OCI-LY3 (cell line): Measurements from ENCODE around the gene TMEM19.
A peak's percentile ranks its signal among the peaks of the same experiment; 100 is the strongest.

ENCODE experiments used
- H2AFZ ChIP-seq: fragments of 200-600, 300-600 bp; shearing (Covaris generic); 2 replicates; pipeline ENCODE4 v1.6.0; 2014; ENCODE audit warnings: antibody characterized with exemption, low read depth, low read length
- H3K27ac ChIP-seq: fragments of 200-600, 300-600 bp; sonication (generic); 2 replicates; pipeline ENCODE4 v1.5.1; 2014; ENCODE audit warnings: mild to moderate bottlenecking, low read length, moderate library complexity, mixed read lengths
- H3K27me3 ChIP-seq: fragments of 200-600, 300-600 bp; sonication (generic); 2 replicates; pipeline ENCODE4 v1.6.1; 2014; ENCODE audit warnings: low read depth, low read length, mixed read lengths
- H3K36me3 ChIP-seq: fragments of 200-600, 300-600 bp; sonication (generic); replicated peaks from 2 replicates; pipeline ENCODE3; 2014; ENCODE audit warnings: low read depth, low read length, mixed read lengths
- H3K4me1 ChIP-seq: fragments of 300-600, 200-600 bp; sonication (generic); 2 replicates; pipeline ENCODE4 v1.6.1; 2014; ENCODE audit warnings: low read length, mixed read lengths
- H3K4me2 ChIP-seq: fragments of 200-600, 300-600 bp; sonication (generic); 2 replicates; pipeline ENCODE4 v1.6.1; 2014; ENCODE audit warnings: low read length, mixed read lengths
- H3K4me3 ChIP-seq: fragments of 300-600, 200-600 bp; sonication (generic); 2 replicates; pipeline ENCODE4 v1.5.1; 2014; ENCODE audit warnings: antibody characterized with exemption, mild to moderate bottlenecking, low read length, moderate library complexity
- H3K79me2 ChIP-seq: fragments of 300-600, 200-600 bp; shearing (Covaris generic); 2 replicates; pipeline ENCODE4 v1.6.1; 2014; ENCODE audit warnings: mild to moderate bottlenecking, low read length, mixed read lengths
- H3K9ac ChIP-seq: fragments of 300-600, 200-600 bp; shearing (Covaris generic); 2 replicates; pipeline ENCODE4 v1.6.0; 2014; ENCODE audit warnings: mild to moderate bottlenecking, low read length, moderate library complexity
- H3K9me3 ChIP-seq: fragments of 200-600, 300-600 bp; shearing (Covaris generic); 2 replicates; pipeline ENCODE4 v1.6.1; 2014; ENCODE audit warnings: low read length, mixed read lengths; ENCODE audit not compliant: insufficient read depth
- H4K20me1 ChIP-seq: fragments of 200-600, 300-600 bp; sonication (generic); 2 replicates; pipeline ENCODE4 v1.6.1; 2016; ENCODE audit warnings: low read length, mixed read lengths; ENCODE audit not compliant: insufficient read depth
- CTCF ChIP-seq: fragments of 200-600, 300-600 bp; sonication (generic); IDR thresholded peaks from 2 replicates; pipeline ENCODE4 v1.5.1; 2014; ENCODE audit warnings: antibody characterized with exemption, low read length, low read depth
- EZH2phosphoT487 ChIP-seq: fragments of 200-600 bp; shearing (Covaris generic); IDR thresholded peaks from 2 replicates; pipeline ENCODE4 v1.6.1; 2018; ENCODE audit warnings: antibody characterized with exemption, mixed run types, low read depth

The TMEM19 gene

GRCh38 chr12:71656740-71657139 is 29.1 kb upstream of the TMEM19 start:
- Histone ChIP-seq H2AFZ (no peak overlapping the region), H3K4me2 (no peak overlapping the region), H3K27me3 (no peaks in the 10 kb centered on the region), H3K27ac (no peak overlapping the region), H3K9me3 (peaks cover 9% of the 10 kb centered on the region; the same call in 1 of the 2 replicates), H3K4me1 (peaks cover 4% of the 10 kb centered on the region), H3K79me2 (peaks cover 90% of the 10 kb centered on the region), H3K36me3 (peaks cover 75% of the 10 kb centered on the region), H3K4me3 (no peak overlapping the region), H4K20me1 (peaks cover 5% of the 10 kb centered on the region), H3K9ac (no peak overlapping the region)
- TF ChIP-seq CTCF, result no peak
- no peak for TF ChIP-seq EZH2phosphoT487

GRCh38 chr12:71661977-71662530 is 23.8 kb upstream of the TMEM19 start:
- TF ChIP-seq EZH2phosphoT487 (no peak), CTCF (no peak)
- H3K4me2 ChIP-seq, result peak overlapping the region; percentile 91
- H3K79me2 ChIP-seq, result peaks cover 80% of the 10 kb centered on the region
- H3K9me3 ChIP-seq, result no peaks in the 10 kb centered on the region
- no peak overlapping the region for H2AFZ ChIP-seq
- no peaks in the 10 kb centered on the region for H3K27me3 ChIP-seq
- peak overlapping the region; percentile 88 for H3K9ac ChIP-seq
- H4K20me1 ChIP-seq, result peaks cover 14% of the 10 kb centered on the region
- H3K4me1 ChIP-seq, result peaks cover 17% of the 10 kb centered on the region
- H3K27ac ChIP-seq, result no peak overlapping the region
- H3K4me3 ChIP-seq, result peak overlapping the region; percentile 92
- H3K36me3 ChIP-seq, result peaks cover 32% of the 10 kb centered on the region

- Histone ChIP-seq H3K4me3 (peak overlapping the region; percentile 92), H3K36me3 (peaks cover 27% of the 10 kb centered on the region), H3K27me3 (no peaks in the 10 kb centered on the region), H3K4me2 (peak overlapping the region; percentile 91), H3K4me1 (peaks cover 17% of the 10 kb centered on the region), H3K9ac (peak overlapping the region; percentile 88), H3K9me3 (no peaks in the 10 kb centered on the region), H3K27ac (peak overlapping the region; percentile 91), H3K79me2 (peaks cover 75% of the 10 kb centered on the region), H2AFZ (peak overlapping the region; percentile 69), H4K20me1 (peaks cover 14% of the 10 kb centered on the region)
- TF ChIP-seq CTCF, result no peak
- no peak for TF ChIP-seq EZH2phosphoT487
These were observed 22.9 kb upstream of the TMEM19 start for GRCh38 chr12:71662849-71663560.

GRCh38 chr12:71663561-71664410 is 22.1 kb upstream of the TMEM19 start, which contains the start of the genes THAP2 and ZFC3H1:
Gene THAP2 (plus strand): TSS chr12:71664301. CDS start chr12:71664510, 209 bp downstream.
Gene ZFC3H1 (minus strand): TSS chr12:71663848. CDS start chr12:71663610, 238 bp downstream.
- H3K4me1 ChIP-seq, result peaks cover 17% of the 10 kb centered on the region
- peaks cover 23% of the 10 kb centered on the region for H3K36me3 ChIP-seq
- H3K9me3 ChIP-seq, result no peaks in the 10 kb centered on the region
- peak within 1 kb of the TSS; percentile 80 for H2AFZ ChIP-seq
- peaks cover 71% of the 10 kb centered on the region for H3K79me2 ChIP-seq
- peak within 1 kb of the TSS; percentile 91 for H3K27ac ChIP-seq
- TF ChIP-seq CTCF (peak; percentile 30), EZH2phosphoT487 (no peak)
- H4K20me1 ChIP-seq, result peaks cover 14% of the 10 kb centered on the region
- H3K4me2 ChIP-seq, result peak within 1 kb of the TSS; percentile 91
- peak within 1 kb of the TSS; percentile 92 for H3K4me3 ChIP-seq
- H3K9ac ChIP-seq, result peak within 1 kb of the TSS; percentile 95
- H3K27me3 ChIP-seq, result no peaks in the 10 kb centered on the region
